Ovary (tissue), 10 donors: ENCODE data around the gene KCTD19. TPM values are rescaled to one million over a fixed set of nuclear protein-coding genes. Genes with fewer than 3 reads are reported as not detected.
"Not testable (repeated sequence)": the region's sequence is repeated elsewhere in the genome, so short reads cannot be mapped to it uniquely, and the experiment has no call there.

Experiments
- DNase-seq, 5 donors: peaks; one replicate each; pipeline ENCODE4 v3.0.0-alpha.2; 2019 to 2020
- H3K27ac ChIP-seq, 2 donors: fragments of 200-600 bp; one replicate each; pipeline versions ENCODE4 v1.5.1 to v1.8.0; 2019 to 2022
- H3K27me3 ChIP-seq: fragments of 200-600 bp; one replicate; pipeline ENCODE4 v1.8.0; 2022
- H3K36me3 ChIP-seq: fragments of 200-600 bp; sonication (generic); one replicate; pipeline ENCODE4 v1.5.1; 2019
- H3K4me1 ChIP-seq: one replicate; pipeline ENCODE4 v1.8.1; 2013; ENCODE audit warnings: mild to moderate bottlenecking, moderate library complexity; ENCODE audit not compliant: insufficient read depth
- H3K4me3 ChIP-seq: fragments of 200-600 bp; sonication (generic); one replicate; pipeline ENCODE4 v1.5.1; 2017
- H3K9me3 ChIP-seq, 2 donors: fragments of 200-600 bp in 1 of 2; sonication (generic) in 1 of 2; one replicate each; pipeline versions ENCODE4 v1.5.1 to v1.8.1; 2013 to 2019; ENCODE audit warnings: mild to moderate bottlenecking in 1 of 2, moderate library complexity in 1 of 2
- EP300 ChIP-seq: sonication (generic); formaldehyde crosslinking; IDR thresholded peaks from one replicate; pipeline ENCODE4 v1.6.1; 2017; ENCODE audit warnings: antibody characterized with exemption
- POLR2A ChIP-seq: fragments of 450-650 bp; IDR thresholded peaks from one replicate; pipeline ENCODE4 v1.6.1; 2017; ENCODE audit warnings: antibody characterized with exemption, mild to moderate bottlenecking, moderate library complexity
- WGBS, 3 donors: extraction: QIAGEN DNeasy Blood & Tissue Kit in 1 of 3; methylation state at CpG; one replicate each; pipeline versions ENCODE4 v1.1.5 to v1.1.7; 2013 to 2017; 5-methylcytosine and 5-hydroxymethylcytosine counted together
- intact Hi-C, 4 donors: fragments of 100-400 bp; cut with DNase I; formaldehyde crosslinking; loops; one replicate each; pipeline versions ENCODE4 v1.11.0 to v1.15.1; 2022 to 2023
- long read RNA-seq, 3 donors: library from polyadenylated mRNA in 2 of 3; unstranded in 2 of 3; transcript quantifications; one replicate each; pipeline ENCODE4 v2.0.0 and lab custom pipeline, GENCODE V29; 2021 to 2026
- polyA plus RNA-seq, 2 donors: library from polyadenylated mRNA; stranded (reverse); fragments of 200-250 nt in 1 of 2; fragments of 350-450 nt in 1 of 2; fragmentation: Illumina TruSeq in 1 of 2; extraction: RNeasy Lipid Tissue Mini Kit (QIAGEN cat#74804) in 1 of 2; gene quantifications; one replicate each; pipeline ENCODE4 v1.2.3, GENCODE V29; 2013 to 2014
- total RNA-seq, 7 donors: library from RNA; depleted of rRNA in 2 of 7; stranded (reverse); fragments of >200 nt in 2 of 7; fragmentation: NEBNext Ultra II Directional in 3 of 7; extraction: Animal tissue kit (Norgen Biotek cat#: 25700) in 3 of 7; gene quantifications; one replicate each; pipeline versions ENCODE4 v1.1.0 to v1.2.4, GENCODE V29; 2016 to 2023
- TF ChIP-seq, protein P1 (sequence below), 3 donors: fragments of 450-650 bp in 2 of 3; fragments of 200-600 bp in 1 of 3; IDR thresholded peaks; one replicate each; pipeline versions ENCODE4 v1.5.1 to v1.8.0; 2016 to 2022; ENCODE audit warnings: antibody characterized with exemption in 3 of 3, mild to moderate bottlenecking in 1 of 3
- donor health status: DM: no; HTN: no; CAD: no; lungs with moderate emphysema.
- donor health status: DM: no; HTN: no; CAD: no.
- donor health status: Bipolar disorder and iron deficiency.
- donor health status: DM: yes; HTN: yes; CAD: no.
- donor health status: DM: no; HTN: no; CAD: no.
- donor health status: DM: yes; HTN: yes; CAD: no.

KCTD19 gene
- total RNA-seq (under 1 TPM in 3 of 7 donors, not detected in 4; 0.05 to 0.32 (median 0.12) TPM), polyA plus RNA-seq (under 1 TPM; 0.07 to 0.70 TPM)
- long read RNA-seq, donor 1, partial matches to known transcripts: 0 of 33 reads
- long read RNA-seq, donor 1, other reads (novel, unspliced or antisense): 33 of 33 reads
- long read RNA-seq, donor 2, partial matches to known transcripts: 0 of 1 reads
- long read RNA-seq, donor 2, other reads (novel, unspliced or antisense): 0 of 1 reads
- long read RNA-seq, donor 3, partial matches to known transcripts: 0 of 6 reads
- long read RNA-seq, donor 3, other reads (novel, unspliced or antisense): 6 of 6 reads

DNA sequence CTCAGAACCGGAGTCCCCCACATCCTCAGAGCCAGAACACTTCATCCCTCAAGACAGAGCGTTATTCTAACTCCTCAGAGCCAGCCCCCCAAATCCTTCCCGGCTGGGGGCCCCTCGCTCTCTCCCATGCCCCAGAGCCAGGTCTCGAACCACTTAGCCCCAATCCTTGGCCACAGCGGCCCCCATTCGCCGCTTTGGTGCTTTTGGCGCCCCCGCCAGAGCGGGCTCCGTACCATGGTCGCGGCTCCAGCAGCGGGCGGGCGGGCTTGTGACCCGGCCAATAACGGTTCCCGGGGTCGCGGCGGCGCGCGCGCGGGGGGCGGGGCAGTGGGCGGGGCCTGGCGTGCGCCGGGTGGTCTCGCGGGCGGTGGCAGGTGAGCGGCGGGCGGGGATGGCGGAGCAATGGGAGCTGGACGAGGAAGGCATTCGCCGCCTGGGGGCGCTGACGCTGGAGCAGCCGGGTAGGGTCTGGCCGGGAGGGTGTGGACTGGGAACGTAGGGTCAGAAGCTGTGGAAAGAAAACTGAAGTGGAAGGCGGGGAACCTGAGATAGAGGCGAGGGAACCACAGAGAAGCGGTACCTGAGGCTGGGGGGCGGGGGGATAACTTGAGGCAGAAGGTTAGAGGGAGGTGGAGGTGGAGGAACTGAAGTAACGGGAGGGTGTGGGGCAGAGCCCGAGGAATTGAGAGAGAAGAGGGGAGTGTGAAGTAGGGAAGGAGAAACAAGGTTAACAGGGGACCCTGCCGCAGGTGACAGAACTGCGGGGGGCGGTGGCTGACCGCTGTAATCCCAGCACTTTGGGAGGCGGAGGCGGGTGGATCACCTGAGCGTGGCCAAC lies at the start of gene KCTD19, which contains the start of gene LRRC36:
TSS of gene KCTD19 (minus strand) at position 270 of the 838 bp plus-strand sequence. CDS start at position 236, 34 bp downstream.
TSS of gene LRRC36 (plus strand) at position 344 of the 838 bp plus-strand sequence. CDS start at position 392, 48 bp downstream.
- TF ChIP-seq, protein P1, sequence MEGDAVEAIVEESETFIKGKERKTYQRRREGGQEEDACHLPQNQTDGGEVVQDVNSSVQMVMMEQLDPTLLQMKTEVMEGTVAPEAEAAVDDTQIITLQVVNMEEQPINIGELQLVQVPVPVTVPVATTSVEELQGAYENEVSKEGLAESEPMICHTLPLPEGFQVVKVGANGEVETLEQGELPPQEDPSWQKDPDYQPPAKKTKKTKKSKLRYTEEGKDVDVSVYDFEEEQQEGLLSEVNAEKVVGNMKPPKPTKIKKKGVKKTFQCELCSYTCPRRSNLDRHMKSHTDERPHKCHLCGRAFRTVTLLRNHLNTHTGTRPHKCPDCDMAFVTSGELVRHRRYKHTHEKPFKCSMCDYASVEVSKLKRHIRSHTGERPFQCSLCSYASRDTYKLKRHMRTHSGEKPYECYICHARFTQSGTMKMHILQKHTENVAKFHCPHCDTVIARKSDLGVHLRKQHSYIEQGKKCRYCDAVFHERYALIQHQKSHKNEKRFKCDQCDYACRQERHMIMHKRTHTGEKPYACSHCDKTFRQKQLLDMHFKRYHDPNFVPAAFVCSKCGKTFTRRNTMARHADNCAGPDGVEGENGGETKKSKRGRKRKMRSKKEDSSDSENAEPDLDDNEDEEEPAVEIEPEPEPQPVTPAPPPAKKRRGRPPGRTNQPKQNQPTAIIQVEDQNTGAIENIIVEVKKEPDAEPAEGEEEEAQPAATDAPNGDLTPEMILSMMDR (IDR thresholded peaks at IDR 0.05): peak; percentile 26 to 43 (median 36)
- TF ChIP-seq EP300 (no peak), POLR2A (no peak)
- WGBS, 3 donors: 3 to 6% (median 5%) methylated on average over 54 to 61 of the region's 61 CpGs
- peak within 1 kb of the TSS in 1 of 2 donors; percentile 26 for H3K27ac ChIP-seq
- intact Hi-C loops: no loop called here
- peak within 1 kb of the TSS; percentile 41 for H3K4me3 ChIP-seq
- peaks cover 8% of the 10 kb centered on the region for H3K4me1 ChIP-seq
- no peaks in the 10 kb centered on the region for H3K9me3 ChIP-seq
- no peaks in the 10 kb centered on the region for H3K36me3 ChIP-seq
- peak; percentile 71 to 86 (median 76) for DNase-seq
- H3K27me3 ChIP-seq: no peaks in the 10 kb centered on the region

- intact Hi-C loops, H3K4me1 ChIP-seq, H3K27ac ChIP-seq, H3K4me3 ChIP-seq, H3K9me3 ChIP-seq, DNase-seq, H3K36me3 ChIP-seq, H3K27me3 ChIP-seq: not testable (repeated sequence)
- 89 to 91% (median 90%) methylated on average over 11 of the region's 11 CpGs for WGBS, 3 donors
Measured at GRCh38 chr16:67376012-67376411, 49.5 kb upstream of the KCTD19 start.

DNA sequence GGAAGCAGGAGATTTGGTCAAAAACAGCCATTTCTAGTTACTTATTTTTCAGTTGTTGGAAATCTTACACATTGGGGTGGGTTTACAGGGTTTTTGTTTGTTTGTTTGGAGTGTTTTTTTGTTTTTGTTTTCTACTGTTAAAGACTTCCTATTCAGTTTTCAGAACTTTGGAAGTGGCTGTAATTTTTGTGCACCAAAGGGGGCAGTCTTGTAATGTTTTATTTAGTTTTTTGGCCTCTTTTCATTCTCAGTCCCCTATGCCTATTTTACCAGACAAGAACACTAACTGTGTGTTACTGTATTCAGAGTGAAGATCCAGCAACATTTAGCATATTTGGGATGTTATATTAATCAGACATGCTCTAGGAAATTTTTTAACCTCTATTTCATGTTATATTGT lies 46.1 kb upstream of the KCTD19 start:
- H3K4me1 ChIP-seq: no peaks in the 10 kb centered on the region
- no peak overlapping the region for H3K27ac ChIP-seq
- H3K36me3 ChIP-seq: no peaks in the 10 kb centered on the region
- H3K4me3 ChIP-seq: no peak overlapping the region
- no peaks in the 10 kb centered on the region for H3K27me3 ChIP-seq
- no peak for DNase-seq
- intact Hi-C loops: no loop called here
- no peaks in the 10 kb centered on the region for H3K9me3 ChIP-seq
- TF ChIP-seq EP300 (no peak), POLR2A (no peak)
- TF ChIP-seq, protein P1 (IDR thresholded peaks at IDR 0.05): peak in 2 of 3 donors; percentile 18 to 37

GRCh38 chr16:67370661-67371060 lies 44.1 kb upstream of the KCTD19 start:
- Histone ChIP-seq H3K4me1 (no peaks in the 10 kb centered on the region), H3K27ac (no peak overlapping the region), H3K36me3 (no peaks in the 10 kb centered on the region), H3K4me3 (no peak overlapping the region), H3K9me3 (no peaks in the 10 kb centered on the region), H3K27me3 (no peaks in the 10 kb centered on the region)
- intact Hi-C loops: no loop called here
- no peak for DNase-seq
- 85 to 89% (median 87%) methylated on average over 4 of the region's 4 CpGs for WGBS, 3 donors
- TF ChIP-seq, protein P1 (IDR thresholded peaks at IDR 0.05): no peak
- no peak for TF ChIP-seq POLR2A
- TF ChIP-seq EP300: no peak
